Measurements from ENCODE around the gene POLR3F.
"Not testable (repeated sequence)": the region's sequence is repeated elsewhere in the genome, so short reads cannot be mapped to it uniquely, and the experiment has no call there.

POLR3F gene

DNA sequence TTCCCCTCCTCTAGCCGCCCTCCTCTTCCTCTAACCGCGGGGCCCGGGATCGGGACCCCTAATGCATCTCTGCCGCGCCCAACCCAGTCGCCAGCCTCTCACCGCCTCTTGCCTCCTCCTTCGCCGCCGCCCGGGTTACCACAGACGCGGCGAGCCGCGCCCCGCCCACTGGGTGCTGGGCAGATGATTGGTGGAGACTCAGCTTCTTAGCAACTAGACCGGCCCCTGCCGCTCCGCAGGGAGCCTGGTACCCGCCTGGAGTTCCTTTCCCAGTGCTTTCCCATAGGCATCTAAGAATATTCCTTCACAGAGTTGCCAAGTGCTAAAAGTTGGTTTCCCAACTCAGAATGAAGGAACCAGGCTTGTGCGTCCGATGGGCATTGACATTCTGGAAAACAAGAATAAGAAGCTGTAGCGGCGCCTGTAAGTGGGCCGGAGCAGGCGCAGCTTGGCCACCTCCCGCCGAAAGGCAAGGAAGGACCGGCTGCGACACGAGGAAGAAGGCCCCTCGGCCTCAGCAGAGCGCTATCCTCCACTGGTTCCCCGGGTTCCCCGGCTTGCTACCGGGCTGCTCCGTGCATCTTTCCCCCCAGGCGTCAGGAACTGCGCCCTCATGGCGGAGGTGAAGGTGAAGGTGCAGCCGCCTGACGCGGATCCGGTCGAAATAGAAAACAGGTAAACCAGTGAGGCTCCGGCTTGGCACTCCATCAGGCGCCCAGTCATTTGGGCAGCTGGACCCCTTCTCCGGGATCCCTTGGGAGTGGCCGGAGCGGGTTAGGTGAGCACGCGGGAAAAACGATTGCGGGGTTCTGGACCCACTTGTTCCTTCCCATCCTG is at the start of gene POLR3F, which contains the start of gene DZANK1:
TSS of gene POLR3F (plus strand) at position 497 of the 837 bp plus-strand sequence. CDS start at position 614, 117 bp downstream.
TSS of gene DZANK1 (minus strand) at position 137 of the 837 bp plus-strand sequence. CDS start 1,672 bp downstream, outside the sequence.
- peak; percentile 94 for DNase-seq

GRCh38 chr20:18421608-18422007 is 45.6 kb upstream of the POLR3F start:
- no peak for DNase-seq

DNA sequence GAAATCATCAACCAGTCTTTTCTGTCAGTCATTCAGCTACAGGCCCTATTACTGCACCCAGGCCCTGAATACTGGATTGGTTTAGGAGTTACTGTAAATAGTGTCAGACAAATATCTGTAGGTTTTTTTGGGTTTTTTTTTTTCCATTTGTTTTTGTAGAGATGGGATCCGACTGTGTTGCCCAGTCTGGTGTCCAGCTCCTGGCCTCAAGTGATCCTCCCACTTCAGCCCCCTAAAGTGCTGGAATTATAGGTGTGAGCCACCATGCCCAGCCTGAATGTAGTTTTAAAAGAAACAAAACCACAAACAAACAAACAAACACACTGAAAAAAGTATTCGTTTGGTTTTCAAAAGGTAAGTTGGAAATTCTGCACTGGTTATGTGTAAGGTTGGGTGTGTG is 40.0 kb upstream of the POLR3F start:
- DNase-seq: no peak

- peak; percentile 15 for DNase-seq
Observed at GRCh38 chr20:18428490-18429173, 38.6 kb upstream of the POLR3F start.

GRCh38 chr20:18430172-18430826 is 36.9 kb upstream of the POLR3F start:
- no peak for DNase-seq

DNA sequence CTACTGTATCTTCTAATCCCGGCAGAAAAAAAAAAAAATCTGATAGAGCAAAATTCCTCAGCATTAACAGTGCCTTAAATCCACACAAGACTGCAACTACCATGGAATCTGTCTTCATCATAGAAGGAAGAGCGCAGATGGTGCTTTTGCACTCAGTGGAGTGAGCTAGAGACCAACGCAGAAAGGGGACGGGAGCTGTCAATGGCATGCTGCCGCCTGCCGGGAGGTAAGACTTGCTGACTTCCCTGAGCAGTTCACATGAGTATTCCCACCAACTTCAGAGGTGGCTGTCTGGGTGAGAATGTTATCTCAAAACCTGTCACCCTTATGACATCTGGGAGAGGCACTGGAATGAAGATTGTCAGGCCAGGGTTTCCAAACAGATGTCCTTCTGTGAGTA is 36.0 kb upstream of the POLR3F start:
- no peak for DNase-seq

GRCh38 chr20:18436847-18437246 is 30.3 kb upstream of the POLR3F start:
- no peak for DNase-seq

- DNase-seq: no peak
Observed at GRCh38 chr20:18440403-18440802, 26.8 kb upstream of the POLR3F start.

DNA sequence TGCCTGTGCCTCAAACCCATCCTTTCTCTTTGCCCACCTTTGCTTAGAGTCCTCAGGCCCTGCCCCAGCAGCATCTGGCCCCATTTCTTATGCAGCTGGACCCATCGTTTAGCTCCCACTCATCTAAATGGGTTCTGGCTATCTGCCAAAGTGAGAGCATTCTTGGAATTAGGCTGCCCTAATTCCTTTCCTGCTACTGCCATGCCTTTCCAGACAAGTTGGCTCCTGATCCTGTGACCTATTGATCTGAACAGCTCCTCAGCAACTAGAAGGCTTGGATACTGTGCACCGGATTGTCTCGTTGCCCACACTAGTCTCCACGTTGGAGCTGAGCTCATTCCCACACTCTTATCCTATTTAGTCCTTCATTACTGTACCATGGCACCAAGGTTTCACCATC is 23.3 kb upstream of the POLR3F start:
- DNase-seq: no peak

GRCh38 chr20:18456600-18456999 is 10.6 kb upstream of the POLR3F start:
- no peak for DNase-seq

GRCh38 chr20:18465536-18466200 is 1.5 kb upstream of the POLR3F start:
- DNase-seq: peak; percentile 27

DNA sequence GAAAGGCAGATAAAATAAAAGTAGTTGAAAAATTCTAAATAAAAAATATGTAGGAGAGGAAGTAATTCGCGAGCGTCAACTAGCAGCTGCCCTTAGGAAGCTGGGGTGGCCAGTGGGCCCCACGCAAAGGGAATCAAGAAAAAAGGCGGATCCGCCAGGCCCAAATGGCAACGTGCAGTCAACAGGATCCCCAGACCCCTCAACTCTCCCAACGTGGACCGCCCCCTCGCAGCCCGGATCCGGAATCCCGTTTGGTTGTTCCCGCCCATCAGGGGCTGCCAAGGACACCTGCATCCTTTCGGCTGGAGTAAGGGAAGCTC is 656 bp upstream of the POLR3F start:
- DNase-seq: no peak

DNA sequence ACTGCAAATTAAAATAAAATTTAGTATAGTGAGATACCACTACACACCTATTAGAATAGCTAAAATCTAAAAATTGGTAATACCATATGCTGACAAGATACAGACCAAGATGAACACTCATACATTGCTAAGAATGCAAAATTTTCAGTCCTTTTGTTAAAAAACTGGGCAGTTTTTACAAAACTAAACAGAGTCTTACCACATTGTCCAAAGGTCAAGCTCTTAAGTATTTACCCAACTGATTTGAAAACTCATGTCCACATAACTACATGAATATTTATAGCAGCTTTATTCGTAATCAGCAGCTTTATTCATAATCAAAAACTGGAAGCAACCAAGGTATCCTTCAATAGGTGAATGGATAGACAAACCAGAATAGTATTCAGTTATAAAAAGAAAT is 10.0 kb downstream of the POLR3F start:
- DNase-seq: no peak

- no peak for DNase-seq
Observed at GRCh38 chr20:18477821-18478220, 10.6 kb downstream of the POLR3F start.

DNA sequence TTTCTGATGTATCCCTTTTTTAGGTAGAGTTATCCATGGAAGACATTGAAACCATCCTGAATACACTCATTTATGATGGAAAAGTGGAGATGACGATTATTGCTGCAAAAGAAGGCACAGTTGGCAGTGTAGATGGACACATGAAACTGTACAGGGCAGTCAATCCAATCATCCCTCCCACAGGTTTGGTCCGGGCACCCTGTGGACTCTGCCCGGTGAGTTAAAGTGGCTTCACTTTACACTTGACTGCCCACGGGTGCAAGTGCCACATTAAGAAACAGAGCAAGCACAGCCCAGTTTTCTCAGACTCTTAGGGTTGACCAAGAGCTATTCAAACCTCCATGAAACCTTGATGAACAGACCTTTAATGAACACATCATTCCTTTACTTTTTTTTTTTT is 14.4 kb downstream of the POLR3F start:
- no peak for DNase-seq

DNA sequence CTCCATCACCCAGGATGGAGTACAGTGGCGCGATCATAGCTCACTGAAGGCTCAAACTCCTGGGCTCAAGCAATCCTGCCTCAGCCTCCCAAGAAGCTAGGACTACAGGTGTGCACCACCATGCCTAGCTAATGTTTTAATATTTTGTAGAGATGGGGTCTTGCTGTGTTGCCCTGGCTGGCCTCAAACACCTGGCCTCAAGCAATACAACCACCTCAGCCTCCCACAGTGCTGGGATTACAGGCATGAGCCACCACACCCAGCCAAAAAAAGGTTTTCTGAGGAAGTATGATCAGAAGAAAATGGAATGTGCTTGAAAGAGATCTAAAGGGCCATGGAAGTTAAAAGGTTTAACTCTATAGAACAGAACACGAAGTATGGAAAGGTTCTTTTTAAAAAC is 21.1 kb downstream of the POLR3F start:
- DNase-seq: no peak

GRCh38 chr20:18496042-18496441 is 28.9 kb downstream of the POLR3F start:
- no peak for DNase-seq

- DNase-seq: peak; percentile 82
Observed at GRCh38 chr20:18496740-18497592, 29.8 kb downstream of the POLR3F start, which contains the start of gene RBBP9. Gene RBBP9 (minus strand): TSS chr20:18497225. CDS start chr20:18497167, 58 bp downstream.

GRCh38 chr20:18497603-18498002 is 30.4 kb downstream of the POLR3F start:
- DNase-seq: no peak

DNA sequence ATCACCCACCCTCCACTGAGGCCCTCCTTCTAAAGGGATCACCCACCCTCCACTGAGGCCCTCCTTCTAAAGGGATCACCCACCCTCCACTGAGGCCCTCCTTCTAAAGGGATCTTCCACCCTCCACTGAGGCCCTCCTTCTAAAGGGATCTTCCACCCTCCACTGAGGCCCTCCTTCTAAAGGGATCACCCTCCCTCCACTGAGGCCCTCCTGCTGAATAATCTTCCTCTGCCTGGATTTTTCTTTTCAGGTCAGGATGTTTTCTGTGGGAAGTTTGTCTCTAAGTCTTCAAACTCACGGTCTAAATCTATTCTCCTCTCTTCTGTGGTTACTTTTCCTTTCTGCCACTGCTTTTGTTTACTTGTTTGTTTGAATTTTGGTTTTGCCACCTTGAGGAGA is 34.5 kb downstream of the POLR3F start:
- not testable (repeated sequence) for DNase-seq

- DNase-seq: no peak
Observed at GRCh38 chr20:18504479-18505060, 37.4 kb downstream of the POLR3F start.

GRCh38 chr20:18506744-18507143 is 39.6 kb downstream of the POLR3F start:
- no peak for DNase-seq
